HG03095 (cell line): ENCODE results near the gene ABHD14A.
A peak's percentile ranks its signal among the peaks of the same experiment; 100 is the strongest.

ENCODE experiments used
- ATAC-seq: cut with Tn5 transposase; IDR thresholded peaks from one replicate; pipeline ENCODE4 v1.9.1; 2021; ENCODE audit warnings: moderate library complexity; ENCODE audit not compliant: unreplicated experiment

Gene ABHD14A

DNA sequence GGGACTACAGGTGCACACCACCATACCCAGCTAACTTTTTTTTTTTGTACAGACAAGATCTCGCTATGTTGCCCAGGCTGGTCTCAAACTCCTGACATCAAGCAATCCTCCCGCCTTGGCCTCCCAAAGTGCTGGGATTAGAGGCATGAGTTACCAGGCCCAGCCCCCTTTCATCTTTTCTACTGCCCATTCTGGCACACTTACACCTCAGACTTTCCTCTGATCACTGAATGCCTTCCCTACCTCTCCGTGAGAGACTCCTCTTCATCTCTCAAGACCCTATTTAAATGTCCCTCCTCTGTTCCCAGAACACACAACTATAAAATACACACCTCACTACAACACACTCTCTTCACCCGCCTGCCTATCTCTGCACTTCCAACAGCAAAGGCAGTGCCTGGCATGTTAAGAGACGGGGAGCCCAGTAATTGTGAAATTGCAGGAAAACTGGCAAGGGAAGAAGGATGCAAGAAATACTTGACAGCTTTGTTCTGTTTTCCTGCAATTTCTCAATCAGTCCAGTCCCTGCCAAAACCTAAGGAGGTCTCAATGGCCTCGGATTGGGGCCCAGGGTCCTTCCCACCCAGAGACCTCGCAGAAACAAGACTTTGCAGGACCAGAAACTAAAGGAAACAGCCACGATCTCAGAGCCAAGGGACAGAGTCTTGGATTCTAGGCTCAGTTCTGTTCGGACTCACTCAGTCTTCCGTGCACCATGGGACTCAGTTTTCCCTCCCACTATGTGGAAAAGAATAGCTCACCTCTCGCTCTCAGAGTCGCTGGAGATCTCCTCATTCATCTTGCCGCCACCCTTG lies 34.0 kb upstream of the ABHD14A start:
- ATAC-seq: no peak

DNA sequence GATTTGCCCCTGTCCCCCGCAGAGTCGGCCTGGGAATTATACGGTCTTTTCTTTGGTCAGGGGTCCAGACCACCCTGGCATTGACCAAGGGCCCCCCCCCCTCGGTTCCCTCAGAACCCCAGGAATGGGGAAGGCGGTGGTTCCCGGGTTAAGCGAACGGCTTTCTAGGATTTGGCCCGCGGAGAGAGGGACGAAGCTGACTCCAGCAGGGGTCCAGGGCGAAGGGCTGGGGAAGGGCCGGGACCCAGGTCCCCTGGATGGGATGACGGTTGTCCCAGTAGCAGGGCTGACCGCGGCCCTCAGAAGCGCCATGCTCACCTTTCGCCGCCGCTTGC lies 33.4 kb upstream of the ABHD14A start:
- ATAC-seq: no peak

GRCh38 chr3:51941798-51942602 lies 32.9 kb upstream of the ABHD14A start, which contains the start of the genes PARP3 and RRP9:
PARP3 (plus strand) TSS chr3:51942363; CDS start chr3:51943356, 993 bp downstream.
RRP9 (minus strand) TSS chr3:51941904; CDS start chr3:51941867, 37 bp downstream.
- peak; percentile 81 for ATAC-seq

- peak; percentile 28 for ATAC-seq
Observed at GRCh38 chr3:51942603-51943450, 32.0 kb upstream of the ABHD14A start.

DNA sequence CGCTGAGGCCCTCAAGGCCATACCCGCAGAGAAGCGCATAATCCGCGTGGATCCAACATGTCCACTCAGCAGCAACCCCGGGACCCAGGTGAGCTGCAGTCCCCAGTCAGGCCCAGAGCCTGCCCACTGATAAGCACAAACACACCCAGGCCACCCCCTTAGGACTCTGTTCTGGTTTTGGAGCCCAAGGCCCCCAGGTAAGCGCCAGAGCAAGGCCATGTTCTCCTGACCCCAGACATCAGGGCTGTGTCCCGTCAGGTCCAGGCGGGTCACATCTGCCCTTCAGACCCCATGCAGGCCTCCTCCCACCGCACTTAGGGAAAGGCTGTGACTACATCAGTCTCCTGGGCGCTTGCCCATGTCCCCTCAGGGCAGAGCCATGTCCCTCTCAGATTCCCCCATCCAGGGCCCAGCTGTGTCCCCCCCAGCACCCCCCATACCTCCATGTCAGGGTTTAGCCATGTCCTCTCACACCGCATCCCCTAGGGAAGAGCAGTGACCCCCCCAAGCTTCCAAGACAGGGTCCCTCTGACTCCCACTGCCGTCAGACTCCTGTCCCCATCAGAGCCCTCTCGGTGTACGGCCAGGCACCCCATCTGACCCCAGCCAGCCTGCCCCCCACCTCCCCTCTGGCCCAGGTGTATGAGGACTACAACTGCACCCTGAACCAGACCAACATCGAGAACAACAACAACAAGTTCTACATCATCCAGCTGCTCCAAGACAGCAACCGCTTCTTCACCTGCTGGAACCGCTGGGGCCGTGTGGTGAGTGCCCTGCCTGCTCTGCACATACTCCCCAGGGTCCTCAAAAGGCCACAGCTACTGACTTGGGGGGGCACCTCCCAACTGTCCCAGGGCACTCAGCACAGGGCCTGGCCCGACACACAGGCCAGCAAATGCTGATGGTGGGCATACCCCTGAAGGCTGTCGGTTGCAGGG lies 31.1 kb upstream of the ABHD14A start:
- no peak for ATAC-seq

- no peak for ATAC-seq
Observed at GRCh38 chr3:51944451-51945021, 30.3 kb upstream of the ABHD14A start.

DNA sequence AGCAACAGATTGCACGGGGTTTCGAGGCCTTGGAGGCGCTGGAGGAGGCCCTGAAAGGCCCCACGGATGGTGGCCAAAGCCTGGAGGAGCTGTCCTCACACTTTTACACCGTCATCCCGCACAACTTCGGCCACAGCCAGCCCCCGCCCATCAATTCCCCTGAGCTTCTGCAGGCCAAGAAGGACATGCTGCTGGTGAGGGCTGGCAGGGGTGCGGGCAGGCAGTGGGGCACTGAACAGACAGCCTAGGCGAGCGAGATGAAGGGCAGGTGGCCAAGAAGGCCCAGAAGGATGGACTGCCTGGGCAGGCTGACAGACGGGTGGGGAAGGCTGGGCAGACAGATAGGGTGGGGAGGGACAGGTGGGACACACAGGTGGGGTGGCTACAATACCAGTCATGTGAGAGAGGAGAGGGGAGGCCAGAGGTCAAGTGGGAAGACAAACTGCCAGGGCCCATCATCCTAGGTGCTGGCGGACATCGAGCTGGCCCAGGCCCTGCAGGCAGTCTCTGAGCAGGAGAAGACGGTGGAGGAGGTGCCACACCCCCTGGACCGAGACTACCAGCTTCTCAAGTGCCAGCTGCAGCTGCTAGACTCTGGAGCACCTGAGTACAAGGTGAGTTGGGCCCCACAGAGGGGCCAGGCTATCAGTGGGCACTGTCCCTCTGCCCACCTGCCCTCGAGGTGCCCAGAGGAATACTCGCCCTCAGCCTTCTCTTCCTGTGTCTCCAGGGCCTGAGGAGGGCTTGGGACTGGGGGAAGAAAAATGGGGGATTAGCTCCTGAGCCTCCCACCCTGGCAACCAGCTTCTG lies 29.6 kb upstream of the ABHD14A start:
- ATAC-seq: no peak

DNA sequence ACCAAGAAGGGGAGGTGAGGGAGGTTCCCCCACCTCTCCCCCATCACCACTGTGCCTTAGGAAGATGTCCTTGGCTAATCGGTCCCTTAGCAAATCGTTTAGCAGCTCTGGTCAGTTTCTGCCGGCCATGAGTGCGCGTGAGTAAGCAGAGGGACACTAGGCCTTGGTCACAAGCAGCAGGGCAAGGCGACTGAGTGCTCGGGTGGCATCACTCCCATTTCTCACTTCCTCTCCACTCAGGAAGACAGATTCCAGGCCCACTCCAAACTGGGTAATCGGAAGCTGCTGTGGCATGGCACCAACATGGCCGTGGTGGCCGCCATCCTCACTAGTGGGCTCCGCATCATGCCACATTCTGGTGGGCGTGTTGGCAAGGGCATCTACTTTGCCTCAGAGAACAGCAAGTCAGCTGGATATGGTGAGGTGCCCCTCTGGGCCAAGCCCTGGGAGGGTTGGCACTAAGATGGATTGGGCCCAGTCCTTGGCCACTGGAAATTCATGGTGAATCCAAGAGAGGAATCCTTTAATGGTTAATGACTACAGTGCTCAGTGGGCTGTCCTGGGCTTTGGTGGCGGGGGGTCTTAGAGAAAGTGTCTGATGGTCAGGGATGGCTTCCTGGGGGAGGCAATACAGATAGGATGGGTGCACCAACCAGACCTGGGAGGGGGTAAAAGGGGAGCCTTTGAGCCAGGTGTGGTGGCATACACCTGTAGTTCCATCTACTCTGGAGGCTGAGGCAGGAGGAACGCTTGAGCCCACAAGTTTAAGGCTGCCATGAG lies 28.7 kb upstream of the ABHD14A start:
- ATAC-seq: no peak

DNA sequence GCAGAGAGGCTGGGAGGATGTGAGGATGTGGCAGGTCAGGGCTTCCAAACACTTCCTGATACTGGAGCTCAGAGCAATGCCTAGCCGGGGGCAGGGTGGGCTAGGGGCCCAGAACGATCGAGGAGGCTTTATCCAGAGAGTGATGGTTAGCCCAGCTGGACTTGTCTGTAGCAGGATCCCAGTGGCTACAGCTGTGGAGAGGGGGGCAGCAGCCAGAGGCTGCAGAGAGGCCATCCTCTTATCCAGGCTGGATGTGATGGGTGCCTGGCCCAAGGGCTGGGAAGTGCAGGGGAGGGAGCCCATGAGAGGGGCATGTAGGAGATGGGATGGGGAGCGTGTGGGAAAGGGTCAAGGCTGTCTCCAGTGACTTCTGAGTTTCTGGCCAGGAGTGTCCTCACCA lies 28.1 kb upstream of the ABHD14A start:
- no peak for ATAC-seq

DNA sequence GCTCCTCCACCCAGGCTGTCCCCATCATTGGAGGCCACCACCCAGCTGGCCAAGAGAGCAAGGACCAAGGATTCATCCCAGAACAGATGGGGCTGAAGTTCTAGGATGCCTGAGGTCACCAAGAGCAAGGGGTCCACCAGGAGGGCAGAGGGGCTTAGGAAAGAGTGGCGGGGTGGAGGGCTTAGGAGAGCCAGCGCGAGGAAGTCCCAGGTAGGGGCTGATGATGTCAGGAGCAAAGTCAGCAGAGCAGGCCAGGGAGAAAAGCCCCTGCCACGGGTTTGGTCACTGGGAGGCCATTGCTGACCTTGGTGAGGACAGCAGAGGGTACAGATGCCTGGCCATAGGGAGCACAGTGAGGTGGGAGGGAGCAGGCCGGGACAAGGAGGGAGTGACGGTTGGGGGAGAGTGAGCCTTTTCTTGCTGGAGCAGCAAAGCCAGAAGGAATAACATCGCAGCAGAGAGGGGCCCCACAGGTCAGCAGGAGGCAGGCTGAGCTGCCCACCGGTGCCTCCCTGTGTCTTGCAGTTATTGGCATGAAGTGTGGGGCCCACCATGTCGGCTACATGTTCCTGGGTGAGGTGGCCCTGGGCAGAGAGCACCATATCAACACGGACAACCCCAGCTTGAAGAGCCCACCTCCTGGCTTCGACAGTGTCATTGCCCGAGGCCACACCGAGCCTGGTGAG lies 27.5 kb upstream of the ABHD14A start:
- ATAC-seq: no peak

GRCh38 chr3:51948016-51948580 lies 26.8 kb upstream of the ABHD14A start:
- ATAC-seq: no peak

GRCh38 chr3:51949121-51949520 lies 25.7 kb upstream of the ABHD14A start:
- ATAC-seq: no peak

DNA sequence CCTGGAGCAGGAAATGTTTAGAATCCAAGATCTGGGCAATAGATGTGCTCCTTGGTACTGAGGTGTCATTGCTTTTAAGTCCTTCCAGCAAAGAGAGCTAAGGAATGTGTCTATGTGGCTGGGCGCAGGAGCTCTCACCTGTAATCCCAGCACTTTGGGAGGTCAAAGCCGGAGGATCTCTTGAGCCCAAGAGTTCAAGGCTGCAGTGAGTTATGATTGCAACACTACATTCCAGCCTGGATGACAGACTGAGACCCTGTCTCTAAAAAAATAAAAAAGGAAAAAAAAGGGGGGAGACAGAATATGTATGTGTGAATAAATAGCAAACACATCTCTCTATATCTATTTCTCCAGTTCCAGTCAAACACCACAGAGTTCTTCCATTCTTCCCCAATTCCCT lies 24.0 kb upstream of the ABHD14A start:
- ATAC-seq: no peak

DNA sequence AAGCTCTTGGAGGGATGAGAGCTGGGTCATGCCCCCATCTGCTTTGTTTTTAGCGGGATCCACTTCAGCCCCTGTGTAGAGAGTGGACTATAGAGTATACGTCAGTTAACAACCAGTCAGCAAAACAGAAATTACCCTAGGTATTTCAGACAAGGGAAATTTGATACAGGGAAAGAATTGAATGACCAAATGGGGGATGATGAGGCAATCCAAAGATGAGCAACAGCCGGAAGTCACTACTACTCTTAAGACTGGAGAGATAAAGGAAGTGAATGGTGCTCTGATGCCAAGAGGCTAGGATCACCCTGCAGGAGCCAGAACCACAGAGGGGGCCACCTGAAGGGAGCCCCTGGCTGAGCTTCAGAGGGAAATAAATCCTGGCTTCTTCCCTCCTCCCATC lies 21.4 kb upstream of the ABHD14A start:
- ATAC-seq: no peak

- no peak for ATAC-seq
Observed at GRCh38 chr3:51954105-51954504, 20.8 kb upstream of the ABHD14A start.

GRCh38 chr3:51954713-51955112 lies 20.2 kb upstream of the ABHD14A start:
- no peak for ATAC-seq

- ATAC-seq: no peak
Observed at GRCh38 chr3:51955175-51955892, 19.5 kb upstream of the ABHD14A start, which contains the start of gene GPR62. GPR62 (plus strand) TSS chr3:51955381; CDS start chr3:51955653, 272 bp downstream.
